HG02973 (cell line): Measurements from ENCODE around the gene SLC43A1.

Experiments
- ATAC-seq: cut with Tn5 transposase; IDR thresholded peaks from one replicate; pipeline ENCODE4 v1.9.1; 2021; ENCODE audit warnings: moderate library complexity; ENCODE audit not compliant: unreplicated experiment

The SLC43A1 gene

DNA sequence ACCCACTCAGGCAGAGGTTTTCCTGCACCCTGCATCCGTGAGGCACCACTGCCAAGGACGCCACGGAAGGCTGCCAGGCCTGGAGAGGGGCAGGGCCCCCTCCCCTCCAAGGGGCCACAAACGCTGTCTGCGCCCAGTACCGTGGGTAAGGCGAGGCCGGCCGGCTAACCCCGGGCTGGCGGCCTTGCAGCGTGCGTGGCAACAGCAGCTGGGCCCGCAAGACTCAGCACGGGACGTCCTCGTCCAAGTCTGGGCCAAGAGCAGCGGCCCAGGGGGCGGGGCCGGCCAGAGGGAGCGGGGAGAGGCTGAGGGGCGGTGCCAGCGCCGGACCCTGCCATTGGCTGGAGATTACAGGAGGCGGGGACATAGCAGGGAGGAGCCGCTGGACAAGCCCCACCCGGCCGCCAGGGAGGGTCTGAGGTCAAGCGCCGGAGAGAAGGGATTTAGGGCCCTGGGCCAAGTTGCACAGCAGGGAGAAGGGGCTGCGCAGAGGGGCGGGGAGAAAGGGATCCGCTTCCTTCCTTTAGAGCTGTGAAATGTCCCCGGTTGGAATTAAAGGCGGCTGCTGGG is 16.0 kb downstream of the SLC43A1 start:
- peak; percentile 97 for ATAC-seq

DNA sequence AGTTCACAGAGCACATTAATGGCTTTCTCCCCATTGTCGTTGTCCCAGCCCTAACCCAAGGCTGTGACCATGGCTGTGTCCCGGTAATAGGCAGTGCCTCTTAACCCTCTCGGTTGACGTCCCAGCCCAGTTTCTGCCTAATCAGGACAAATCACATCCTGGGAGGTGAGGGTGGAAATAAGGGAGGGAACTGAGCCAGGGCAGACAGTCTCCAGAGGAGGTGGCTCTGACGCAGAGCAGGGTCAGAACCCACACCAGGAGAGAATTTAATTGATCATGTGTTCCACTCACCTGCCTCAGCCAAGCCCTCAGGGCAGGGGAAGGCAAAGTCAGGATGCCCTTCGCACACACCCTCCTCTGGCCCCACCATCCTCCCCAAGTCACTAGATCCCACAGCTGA is 17.0 kb downstream of the SLC43A1 start:
- ATAC-seq, result no peak

DNA sequence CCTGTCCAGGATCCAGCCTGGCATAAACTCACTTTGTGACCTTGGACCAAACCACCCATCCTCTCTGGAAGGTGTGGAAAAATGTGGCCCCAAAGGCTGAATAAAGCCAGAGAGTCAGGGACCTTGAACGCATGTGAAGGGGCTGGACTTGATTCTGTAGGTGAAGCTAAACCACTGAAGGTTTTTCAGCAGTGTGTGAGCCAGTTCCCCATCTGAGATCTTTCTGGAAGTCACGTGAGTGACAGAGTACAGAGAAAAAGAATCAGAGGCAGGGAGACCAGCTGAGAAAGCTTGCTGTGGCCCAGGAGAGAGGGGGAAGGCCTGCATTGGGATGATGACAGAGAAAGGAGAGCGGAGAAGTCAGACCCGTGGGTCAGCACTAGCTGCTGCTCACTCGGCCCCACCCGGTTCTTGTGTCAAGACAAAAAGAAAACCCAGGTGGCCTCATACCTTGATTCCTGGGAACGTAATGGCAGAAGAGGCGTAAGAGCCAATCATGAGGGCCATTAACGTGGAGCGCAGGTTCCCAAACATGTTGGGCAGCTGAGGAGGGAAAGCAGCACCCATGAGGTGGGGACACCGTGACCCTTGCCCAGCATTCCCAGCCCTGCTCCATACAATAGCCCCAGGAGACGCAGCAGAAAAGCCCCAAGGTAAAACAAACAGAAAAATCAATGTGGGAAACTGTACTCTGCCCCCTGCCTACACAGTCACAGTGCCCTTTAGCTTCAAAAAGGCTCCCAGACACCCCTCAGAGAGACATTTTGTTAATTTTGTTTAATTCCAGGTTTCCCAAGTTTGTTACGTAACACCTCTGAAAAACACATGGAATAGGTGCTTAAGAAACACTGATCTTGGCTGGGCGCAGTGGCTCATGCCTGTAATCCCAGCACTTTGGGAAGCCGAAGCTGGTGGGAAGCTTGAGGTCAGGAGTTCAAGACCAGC is 17.9 kb downstream of the SLC43A1 start:
- ATAC-seq, result no peak

DNA sequence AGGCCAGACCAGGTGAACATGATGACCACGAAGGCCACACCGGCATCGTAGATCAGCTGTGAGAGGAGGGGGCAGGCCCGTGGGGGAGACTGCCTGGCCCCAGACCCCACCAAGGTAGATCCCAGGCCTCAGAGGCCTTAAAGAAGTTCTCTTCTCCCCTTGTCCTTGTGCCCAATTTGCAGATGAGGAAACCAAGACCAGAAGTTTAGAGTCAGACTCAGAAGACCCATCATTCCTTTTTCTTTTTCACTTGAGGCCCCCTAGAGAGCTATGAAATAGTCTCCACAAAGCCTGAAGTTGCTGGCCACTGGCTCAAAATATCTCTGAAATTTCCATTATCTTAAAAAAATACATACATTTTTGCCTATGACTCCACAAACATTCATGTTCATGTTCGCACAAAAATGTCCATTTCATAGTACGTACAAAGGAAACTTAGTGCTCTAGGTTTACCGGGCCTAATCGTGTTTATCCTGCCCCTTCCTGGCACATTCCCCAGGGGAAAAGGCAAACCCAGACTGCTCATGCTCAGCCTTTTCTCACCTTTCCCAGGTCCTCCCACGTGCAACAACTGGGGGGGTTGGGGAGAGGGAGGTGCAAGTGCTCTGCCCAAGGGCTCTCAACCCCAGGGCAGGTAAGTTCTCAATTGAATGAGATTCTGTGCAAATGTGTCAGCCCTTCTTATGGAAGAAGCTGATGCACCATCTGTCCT is 19.2 kb downstream of the SLC43A1 start:
- ATAC-seq, result no peak

DNA sequence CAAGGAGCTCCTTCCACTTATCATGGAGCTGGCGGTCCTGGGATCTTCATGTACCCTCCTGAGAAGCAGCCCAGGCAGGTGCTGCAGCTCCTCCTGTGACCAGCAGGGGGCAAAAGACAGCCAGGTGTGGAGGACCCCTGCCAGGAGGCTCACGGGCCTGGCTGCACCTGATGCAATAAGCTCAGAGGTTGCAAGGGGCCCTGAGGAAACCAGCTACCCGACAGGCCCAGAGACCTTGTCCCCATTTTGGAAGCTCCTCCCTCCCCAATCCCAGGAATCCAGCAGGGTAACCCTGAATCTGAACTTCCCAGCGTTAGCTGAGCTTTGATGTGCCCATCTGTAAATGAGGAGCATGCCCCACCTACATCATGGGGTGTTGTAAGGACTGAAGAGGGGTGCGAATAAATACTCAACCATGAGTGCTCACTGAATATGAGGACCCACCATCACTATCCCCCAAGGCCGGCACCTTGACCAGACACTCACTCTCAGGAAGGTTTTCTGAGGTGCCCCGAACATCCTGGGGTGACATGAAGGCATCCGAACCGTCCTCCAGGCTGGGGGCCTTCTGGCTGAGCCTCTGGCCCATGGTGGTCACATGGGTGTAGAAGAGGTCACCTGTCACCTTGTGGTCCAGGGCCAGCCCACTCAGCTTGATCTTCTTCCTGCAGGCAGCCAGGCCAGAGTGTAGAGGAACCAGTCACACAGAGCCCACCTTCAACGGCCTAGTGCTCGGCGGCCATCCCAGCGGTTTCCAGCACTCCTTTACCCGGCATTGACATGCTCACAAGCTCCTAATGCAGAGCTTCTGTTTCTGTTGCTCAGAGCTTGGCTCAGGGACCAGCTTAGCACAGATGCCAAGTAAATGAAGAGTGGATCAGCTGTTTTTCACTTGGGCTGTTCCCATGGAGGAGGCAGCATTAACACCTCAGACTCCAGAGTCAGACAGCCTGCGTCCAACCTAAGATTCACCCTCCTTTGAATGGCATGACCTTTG is 21.7 kb downstream of the SLC43A1 start:
- peak; percentile 69 for ATAC-seq

DNA sequence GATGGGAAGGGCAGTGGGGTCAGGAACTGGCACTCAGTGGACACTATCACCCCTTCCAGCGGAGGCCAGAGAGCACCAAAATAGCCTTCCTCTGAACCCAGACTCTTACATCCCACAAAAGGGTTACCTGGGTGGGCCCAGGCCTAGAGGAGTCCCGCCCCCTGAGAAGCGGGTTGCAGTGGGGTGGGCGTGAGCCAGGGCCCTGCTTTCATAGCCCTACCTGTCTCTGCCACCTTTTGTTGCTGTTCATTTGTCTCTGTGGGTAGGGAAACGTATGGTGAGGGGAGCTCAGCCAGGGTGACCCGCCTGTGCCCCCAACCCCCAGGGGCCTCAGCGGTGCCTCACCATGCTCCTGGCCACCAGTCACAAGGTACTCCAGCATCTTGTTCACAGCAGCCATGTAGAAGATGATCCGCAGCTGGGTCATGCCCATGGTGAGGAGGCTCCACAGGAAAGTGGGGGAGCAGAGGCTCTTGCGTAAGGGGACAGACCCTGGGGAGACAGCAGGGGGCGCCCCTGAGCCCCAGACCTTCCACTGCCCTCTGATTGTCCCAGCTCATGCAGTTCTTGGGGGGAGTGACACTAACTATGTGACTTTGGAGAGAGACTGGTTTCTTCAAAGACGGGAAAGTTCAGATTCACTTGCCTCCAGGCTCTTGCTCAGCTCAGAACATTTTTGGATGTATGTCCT is 24.0 kb downstream of the SLC43A1 start:
- ATAC-seq, result no peak

DNA sequence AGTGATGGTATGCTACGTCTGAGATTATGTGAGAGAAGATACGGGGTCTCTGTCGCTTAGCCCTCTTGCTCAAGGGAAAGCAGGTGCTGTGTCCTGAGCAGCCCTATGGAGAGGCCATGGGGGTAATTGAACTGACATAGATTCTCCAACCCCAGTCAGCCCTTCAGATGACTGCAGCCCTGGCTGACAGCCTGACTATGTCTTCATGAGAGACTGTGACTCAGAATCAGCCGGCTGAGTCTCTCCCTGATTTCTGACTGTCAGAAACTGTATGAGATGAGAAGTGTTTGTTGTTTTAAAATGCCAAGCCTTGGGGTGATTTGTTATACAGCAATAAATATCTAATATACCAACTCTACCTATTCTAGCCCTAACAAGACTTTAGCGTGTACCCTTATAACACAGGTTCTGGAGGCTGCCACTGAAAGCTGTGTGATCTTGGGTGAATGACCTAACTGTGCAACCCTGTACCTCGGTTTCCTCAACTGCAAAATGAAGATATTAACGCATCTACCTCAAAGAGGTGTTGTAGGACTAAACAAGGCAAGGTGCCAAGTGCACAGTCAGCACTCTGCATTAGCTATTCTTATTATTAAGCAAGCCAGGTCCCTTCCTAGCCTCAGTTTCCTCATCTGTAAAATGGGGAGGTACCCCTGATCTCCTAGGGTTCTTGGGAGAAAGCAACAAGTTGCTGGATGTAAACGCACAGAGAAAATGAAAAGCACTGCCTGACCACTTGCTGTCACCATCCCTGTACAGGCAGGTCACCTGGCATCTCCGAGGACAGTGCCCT is 24.9 kb downstream of the SLC43A1 start:
- no peak for ATAC-seq

DNA sequence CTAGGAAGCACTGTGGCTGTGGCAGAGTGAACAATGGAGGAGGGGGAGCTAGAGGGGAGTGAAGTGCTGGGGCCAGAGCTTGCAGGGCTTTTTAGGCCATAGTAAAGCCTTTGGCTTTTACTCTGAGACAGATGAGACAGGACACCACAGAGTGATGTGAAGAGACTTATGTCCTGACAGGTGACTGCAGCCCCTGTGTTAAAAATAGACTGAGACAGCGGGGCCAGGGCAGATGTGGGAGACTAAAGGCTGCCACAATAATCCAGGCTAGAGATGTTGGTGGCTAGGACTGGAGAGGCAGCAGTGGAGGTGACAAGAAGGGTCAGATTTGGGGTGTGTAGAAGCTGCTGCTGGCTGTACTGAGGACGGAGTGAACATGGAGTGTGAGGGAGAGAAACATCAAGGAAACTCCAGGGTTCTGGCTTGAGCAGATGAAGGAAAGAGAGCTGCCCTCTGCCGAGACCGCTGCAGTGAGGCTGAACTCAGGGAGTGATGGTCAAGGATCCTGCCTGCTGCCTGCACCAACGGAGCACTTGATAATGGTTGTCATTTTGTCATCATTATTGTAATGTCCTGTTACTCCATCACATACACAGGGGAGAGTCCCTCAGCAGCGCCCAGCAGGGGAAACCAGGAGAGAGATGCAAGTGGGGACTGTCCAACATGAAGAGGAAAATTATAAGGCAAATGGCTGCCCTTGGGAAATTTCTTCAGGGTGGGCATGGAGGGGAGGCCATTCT is 27.4 kb downstream of the SLC43A1 start:
- ATAC-seq, result no peak

DNA sequence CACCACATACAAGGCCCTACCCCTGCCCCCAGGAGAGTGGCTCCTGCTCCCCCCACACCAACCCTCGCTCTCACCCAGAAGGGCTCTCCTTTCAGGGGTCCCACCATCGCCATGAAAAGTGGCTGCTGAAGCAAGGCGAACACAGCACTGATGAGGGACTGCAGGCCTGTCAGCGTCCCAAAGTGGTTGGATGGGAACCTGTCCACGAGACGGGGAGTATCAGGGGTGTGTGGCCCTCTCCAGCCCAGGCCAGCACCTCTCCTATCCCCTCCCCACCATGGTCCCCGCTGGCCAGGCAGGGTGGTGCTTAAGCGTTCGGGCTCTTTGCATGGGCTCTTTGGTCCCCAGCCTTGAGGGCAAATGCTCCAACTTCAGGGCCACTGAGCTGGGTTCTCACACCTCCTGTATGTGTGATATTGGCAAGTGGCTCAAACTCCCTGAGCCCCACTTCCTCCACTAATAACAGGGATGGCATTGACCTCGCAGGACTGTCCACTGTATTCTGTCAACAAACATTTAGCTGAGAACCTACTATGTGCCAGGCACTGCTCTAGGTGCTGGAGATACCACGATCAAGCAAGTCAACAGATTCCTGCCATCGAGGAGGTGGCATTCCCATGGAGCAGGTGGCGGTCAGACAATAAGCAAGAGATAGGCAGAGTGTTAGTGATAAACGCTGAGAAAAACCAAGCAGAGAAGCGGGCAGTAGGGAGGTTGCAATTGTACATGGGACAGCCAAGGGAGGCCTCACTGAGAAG is 28.3 kb downstream of the SLC43A1 start:
- no peak for ATAC-seq

DNA sequence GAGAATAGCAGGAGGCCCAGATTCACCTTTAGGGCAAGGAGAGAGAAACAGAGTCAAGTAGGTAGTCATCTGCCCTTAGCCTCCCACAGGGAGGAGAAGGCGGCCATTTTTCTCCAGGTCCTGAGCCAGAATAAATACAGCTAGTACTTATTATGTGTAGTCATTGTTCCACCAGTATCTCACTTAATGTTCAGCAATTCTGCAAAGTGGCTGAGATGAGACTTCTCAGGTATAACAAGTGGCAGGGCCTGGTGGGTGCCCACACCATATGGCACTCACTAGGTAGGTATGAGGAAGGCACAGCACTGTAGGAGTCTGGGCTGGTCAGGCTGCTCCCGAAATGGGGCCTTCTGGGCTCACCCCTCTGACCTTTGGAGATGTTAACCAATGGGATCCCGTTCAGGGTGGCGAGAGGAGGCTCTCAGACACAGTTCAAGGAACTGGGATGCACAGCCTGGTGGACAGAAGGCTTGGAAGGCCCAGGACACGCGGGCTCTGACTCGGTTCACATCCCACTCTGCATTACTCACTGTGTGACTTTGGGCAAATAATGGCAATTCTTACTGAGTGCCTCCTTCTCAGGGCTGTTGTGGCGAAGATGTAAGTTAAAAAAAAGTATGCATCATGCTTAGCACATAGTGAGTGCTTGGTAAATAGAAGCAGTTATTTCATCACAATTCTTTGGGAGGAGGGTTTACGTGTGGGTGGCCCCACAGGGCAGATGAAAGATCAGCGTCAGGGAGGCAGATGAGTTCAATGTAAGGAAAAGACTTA is 30.1 kb downstream of the SLC43A1 start:
- ATAC-seq, result no peak

DNA sequence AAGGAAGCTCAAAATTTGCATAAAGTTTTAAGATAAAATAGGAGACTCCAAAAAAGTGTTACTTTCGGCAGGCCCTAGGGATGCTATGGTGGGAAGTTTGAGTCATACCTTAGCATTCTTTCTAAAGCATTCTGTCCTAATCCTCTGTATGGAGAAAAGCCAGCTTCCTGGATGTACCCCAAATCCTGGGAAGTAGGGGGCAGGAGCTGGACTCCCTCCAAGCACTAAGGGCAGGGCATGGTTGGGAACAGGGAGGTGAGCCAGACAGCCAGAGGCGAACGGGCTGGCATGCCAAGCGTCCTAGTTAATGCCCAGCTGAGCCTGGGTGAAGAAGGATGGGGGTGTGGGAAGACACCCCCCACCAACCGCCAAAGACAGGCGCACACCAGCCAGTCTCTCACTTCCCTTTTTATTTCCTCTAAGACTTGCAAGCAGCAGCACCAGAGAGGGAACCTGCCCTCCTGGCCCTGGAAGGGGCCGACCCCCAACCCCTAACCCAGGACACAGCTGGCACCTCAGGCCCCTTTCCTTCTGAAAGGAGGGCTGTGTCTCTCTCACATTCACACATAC is 31.3 kb downstream of the SLC43A1 start:
- ATAC-seq, result peak; percentile 43

DNA sequence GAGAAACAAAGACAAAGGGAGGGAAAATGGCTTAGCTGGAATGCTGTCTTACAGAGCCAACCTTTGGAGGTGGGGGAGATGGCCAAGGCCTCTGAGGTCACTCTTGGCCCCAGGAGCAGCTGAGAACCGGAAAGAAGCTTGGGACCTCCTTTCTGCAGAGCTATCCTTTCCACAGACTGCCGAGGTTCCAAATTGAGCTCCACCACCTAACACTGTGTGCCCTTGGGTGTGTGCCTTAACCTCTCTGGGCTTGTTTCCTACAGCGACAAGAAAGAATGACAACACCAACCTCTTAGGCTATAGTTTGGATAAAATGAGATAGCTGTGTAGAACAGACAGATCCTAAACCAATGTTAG is 32.0 kb downstream of the SLC43A1 start:
- ATAC-seq, result no peak

DNA sequence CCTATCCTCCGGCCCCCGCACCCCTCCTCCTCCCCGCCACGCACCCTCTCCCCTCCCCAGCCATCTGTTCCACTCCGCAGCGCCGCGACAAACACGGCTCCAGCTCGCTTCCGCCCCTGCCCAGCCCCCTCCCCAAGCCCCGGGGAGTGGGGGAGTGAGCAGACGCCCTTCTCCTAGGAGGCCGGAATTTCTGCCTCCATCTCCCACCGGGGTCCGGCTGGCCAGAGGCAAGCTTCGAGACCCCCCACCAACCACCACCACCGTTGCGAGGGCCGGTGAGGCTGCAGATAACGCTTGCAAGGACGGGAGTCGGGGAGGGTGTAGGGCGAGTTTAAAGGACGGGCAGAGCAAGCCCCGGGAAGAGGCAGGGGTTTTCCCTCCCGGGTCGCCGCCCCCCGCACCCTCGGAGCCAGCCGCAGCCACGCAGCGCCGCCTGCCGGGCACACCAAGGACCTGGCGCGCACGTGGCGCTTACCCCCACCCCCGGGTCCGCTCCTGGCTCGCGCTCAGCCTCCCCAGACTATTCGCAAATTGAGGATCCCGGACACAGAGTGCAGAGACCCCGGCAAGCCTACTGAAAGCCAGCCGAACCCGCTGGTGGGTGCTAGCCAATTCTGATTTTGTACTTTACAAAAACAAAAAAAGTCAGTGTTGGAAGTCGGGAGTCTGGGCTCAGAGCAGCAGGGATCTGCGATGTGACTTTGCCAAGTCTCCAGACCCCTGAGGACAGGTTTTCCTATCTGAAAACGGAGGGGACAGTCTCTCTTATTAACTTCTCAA is 32.5 kb downstream of the SLC43A1 start:
- peak; percentile 42 for ATAC-seq

DNA sequence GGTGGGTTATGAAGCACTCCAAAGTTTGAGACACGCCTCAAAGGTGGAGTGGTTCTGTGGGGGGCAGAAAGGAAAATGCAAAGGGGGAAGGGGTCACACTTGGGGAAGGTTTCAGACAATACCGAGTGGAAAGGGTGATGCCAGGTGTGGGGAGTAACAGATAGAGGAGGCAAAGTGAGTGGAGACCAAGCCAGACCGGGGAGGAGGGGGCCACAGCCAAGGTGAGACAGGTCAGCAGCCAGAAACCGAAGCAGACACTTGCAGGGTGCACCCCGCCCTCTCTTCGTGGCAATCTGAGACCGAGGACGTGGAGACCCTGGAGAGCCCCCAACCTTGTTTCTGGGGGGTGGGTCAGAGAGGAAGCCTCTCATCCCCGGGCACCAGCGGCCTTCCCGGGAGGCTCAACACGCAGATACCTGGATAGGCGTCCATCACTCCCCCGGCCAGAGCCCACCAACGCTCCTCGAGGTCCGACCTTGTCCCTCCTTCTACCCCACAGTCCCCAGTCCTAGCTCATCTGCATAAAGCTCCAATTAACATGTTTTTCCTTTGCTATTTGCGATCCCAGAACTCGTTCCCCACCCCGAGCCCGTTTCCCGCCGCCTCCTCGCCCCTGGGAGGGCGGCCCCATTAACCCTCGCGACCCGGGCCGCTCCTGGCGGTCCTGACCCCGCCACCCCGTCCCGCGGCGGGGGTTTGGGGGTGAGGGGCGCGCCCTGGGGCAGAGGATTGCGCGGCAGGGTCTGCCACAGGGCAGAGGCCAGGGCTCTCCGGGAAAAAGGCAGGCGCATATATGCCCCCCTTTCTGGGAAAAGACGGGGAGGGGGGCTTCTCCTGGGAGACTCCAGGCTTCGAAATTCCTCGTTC is 33.4 kb downstream of the SLC43A1 start:
- no peak for ATAC-seq

DNA sequence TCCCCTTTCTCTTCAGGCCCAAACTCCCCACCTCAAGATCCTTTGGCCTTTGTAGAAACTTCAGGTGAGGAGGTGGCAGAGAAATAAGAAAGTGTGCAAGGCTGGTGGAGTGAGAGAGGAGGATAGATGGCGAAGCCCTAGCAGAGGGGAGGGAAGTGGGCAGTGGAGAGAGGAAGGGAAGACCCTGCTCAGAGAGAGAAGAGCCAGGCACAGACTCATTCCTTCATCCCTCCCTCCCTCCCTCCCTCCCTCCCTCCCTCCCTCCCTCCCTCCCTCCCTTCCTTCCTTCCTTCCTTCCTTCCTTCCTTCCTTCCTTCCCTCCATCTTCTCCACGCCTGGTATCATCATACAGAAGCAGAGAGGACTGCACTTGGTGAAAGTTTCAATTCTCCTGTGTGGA is 34.2 kb downstream of the SLC43A1 start:
- no peak for ATAC-seq
